ENCODE measurements around the gene ABCF2. TPM values are rescaled to one million over a fixed set of nuclear protein-coding genes. Genes with fewer than 3 reads are reported as not detected.

ABCF2 gene
- total RNA-seq, 1 experiment from 2014 or later = 82.5 TPM

DNA sequence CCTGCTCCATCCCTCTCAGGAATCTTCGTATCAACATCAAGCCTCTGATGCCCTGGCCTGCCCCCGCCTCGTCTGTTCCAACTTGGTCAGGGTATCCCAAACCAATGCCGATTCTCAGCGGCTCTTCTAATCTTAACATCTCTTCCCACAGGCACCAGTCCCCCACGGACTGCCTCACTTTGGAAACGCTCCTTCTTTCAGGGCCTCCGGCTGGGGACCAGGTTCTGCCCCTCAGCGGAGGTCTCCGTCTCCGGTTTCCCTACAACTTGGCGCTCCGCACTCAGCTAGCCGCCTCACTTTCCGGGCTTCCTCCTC, 488 bp downstream of the ABCF2 start:
- DNase-seq (ENCODE audit: low spot score) = no peak

DNA sequence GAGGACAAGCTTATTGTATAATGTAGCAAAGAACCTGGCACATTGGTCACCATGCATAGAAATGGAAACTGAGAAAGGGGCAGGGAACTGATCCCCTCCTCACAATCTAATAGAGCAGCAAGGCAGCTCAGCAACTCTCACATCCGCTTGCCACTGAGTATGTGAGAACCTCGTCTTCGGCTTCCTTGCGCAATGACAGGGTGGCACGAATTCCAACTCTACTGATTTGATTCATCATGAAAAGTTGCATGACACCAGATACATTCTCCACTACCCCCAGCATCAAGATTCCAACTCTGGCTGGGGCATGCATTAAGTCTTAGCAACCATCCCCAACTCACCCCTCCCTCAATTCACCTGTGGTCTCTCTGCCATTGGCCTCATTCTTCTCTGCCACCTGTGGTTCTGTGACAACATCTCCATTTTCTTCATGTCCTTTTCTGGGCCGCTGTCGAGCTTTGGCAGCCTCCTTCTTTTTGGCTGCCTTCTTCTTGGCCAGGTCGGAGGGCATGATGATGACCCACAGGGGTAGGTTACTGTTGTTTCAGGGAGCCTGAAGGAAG, 976 bp downstream of the ABCF2 start:
- no peak for DNase-seq (ENCODE audit: low spot score)

DNA sequence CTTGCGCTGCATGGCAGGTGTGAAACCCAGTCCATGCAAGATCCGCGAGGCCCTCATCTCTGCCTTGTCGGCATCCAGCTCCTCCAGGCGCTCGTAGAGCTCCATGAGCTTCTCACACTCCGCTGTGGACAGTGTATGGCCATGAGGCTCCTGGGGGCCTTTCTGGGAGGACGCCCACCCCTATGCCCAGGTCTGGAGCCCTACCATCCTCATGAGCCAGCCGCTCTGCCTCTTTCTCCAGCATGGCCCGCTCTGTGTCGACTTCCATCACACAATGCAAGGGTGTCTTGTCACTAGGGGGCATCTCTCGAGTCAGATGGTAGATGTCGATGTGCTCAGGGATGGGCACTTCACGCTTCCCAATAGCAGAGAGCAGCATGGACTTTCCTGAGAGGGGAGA, 3.3 kb downstream of the ABCF2 start:
- DNase-seq (ENCODE audit: low spot score) = no peak

DNA sequence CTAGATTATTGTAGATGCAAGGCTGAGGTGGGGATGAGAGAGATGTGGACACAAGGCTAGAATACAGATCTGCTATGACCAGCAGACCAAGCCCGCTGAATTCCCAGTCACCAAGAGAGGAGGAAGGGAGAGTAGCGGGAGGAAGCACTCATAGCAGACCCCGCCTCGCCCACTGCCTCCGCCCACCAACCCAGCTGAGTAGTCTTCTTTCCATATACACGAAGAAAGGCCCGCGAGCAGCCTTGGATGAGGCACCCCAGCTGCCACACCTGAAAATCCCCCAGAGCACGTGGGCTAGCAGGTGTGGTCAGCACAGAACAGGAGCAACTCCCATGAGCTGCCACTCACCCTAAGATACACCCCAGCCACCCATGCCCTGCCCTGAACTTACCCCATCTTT, 8.8 kb downstream of the ABCF2 start:
- no peak for DNase-seq (ENCODE audit: low spot score)

DNA sequence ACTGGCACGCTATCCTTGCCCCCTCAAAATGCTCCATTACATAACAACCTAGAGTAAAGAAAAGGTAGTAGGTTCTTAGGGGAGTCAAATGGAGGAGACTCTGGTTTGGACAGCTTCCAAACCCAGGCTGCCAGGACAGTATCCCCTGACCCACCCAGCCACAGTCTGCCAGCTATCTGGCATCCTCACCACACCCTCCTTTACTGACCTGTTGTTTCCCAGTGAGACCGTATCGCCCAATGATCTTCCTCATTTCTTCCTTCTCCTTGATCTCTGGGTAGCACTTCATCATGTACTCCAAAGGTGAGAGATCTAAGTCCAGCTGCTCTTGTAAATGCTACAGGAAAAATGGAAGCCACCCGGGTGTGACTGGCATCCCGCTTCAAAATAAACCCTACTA, 11.6 kb downstream of the ABCF2 start:
- DNase-seq (ENCODE audit: low spot score) = no peak

DNA sequence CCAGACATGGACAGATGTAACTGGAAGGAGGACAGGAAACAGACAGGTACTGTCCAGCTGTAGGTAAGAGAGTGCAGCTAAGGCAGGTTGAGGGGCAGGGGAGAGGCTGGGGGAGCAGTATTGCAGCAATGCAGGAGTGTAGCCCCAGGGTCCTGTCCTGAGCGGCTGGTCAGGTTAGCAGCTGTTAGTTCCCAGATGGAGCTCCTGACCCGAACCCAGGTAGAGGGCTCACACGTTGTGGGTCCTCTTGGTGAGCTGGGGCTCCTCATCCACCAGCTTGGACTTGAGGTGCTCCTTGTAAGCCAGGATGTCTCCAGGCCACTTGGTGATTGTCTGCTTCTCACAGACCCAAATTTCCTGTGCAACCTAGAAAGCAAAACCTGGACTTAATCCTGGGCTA, 13.2 kb downstream of the ABCF2 start:
- no peak for DNase-seq (ENCODE audit: low spot score)

DNA sequence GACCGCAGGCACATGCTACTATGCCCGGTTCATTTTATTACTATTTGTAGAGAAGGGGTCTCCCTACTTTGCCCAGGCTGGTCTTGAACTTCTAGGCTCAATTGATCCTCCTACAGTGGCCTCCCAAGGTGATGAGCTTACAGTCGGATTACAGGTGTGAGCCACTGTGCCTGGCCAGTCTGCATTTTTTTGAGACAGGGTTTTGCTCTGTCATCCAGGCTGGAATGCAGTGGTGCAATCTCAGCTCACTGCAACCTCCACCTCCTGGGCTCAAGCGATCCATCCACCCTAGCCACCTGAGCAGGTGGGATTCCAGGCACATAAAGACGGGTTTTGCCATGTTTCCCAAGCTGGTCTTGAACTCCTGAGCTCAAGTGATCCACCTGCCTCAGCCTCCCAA, 14.4 kb downstream of the ABCF2 start:
- DNase-seq (ENCODE audit: low spot score) = no peak

DNA sequence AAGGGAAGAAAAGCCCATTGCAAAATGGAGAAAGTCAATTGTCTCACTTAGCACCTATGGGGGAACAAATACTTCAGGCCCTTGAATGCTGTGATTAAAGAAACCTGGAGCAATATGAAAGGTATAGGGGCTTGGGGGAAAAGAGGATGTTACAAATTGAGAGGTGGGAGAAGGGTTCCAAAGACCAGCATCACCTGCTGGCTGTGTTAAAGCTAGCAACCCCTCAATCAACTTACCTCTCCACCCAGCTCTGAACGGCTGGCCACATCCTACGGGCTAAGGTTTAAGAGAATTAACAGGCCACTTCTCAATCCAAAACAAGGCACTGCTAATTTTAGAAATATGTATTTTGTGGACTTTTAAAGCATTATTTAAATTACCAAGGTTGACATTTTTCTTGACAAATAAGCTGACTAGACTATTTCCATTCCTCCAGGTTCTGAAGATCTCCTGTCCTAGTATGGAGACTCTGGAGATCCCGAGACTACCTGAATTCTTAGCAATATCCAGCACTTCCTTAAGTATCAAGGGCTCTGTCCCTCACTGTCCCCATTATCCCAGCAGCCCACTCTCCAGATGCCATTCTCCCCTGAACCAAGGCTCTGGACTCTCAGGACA, 15.7 kb downstream of the ABCF2 start:
- no peak for DNase-seq (ENCODE audit: low spot score)

DNA sequence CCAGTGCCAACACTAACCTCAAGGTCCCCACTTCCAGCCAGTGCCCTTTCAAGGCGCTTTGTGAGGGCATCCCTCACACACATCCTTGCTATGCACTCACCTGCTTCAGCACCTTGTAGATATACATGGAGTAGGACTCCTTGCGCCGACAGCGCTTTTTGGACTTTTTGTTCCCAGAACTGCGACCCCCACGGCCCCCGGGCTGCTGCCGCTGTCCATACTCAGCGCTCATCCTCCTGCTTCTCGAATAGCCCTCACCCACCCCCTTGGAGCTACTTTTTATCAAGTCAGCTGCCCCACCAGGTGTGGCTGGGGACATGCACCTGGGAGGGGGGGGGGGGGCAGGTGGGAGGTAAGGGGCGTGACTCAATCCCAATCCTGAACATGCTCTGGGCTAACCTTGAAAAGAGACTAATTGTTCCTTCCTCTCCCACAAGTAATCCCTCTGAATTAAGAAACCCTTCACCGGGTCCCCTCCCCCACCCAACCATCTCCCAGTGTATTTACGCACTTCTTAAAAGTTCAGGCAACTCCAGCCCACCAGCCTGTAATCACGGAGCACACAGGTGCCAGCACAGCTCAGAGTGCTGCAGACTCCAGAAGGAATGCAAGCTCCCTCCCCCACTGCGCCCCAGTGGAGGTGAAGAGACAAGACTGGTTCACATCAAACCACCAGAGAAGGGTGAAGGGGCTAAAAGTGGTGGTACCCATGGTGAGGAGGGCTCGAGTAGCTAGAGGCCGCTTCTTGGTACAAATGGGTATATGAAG, 16.7 kb downstream of the ABCF2 start, which contains the start of gene H2BK1:
H2BK1 (minus strand) TSS at position 402 of the 768 bp plus-strand sequence; CDS start at position 232, 170 bp downstream.
- no peak for DNase-seq (ENCODE audit: low spot score)

DNA sequence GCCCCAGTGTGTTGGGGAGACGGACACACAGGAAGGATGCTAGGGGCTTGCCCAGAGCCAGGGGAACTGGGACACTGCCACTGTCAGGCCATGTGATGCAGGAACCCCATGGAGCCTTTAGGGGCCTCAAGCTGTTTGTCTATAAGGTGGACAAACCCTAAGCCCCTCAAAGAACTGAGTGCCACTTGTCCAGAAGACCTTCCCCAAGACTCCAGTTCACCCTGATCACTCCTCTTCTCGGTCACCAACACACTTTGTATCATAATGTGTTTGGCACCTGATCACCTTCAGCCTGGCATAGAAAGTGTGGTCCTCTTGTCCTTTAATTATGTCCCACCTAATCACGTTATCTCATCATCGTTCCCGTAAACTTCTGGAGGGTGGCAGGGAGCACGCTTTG, 17.4 kb downstream of the ABCF2 start:
- DNase-seq (ENCODE audit: low spot score) = no peak

DNA sequence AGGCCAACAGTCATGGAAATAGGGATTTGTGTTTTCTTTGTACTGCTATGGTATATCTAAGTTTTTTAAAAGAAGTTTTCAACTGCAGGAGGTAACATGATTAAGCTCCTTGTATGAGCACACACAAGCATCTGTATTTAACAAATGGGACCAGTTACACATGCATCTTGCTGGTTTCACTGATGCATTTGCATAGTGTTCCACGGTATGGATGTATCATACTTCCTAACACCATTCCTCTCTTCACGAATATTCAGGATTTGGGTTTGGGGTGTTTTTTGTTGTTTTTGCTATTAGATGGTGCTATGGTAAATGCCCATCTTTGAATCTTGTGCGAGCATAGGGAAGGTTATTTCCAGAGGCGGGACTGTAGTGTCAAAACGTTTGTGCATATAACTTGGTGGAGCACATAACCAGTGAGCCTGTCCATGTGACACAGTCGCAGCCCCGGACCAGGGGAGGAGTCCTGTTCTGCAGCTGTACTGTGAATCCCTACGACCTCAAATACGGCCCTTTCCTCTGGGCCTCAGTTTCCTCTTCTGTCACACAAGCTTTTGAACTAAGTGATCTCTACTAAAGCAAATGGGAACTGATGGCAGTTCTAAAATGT, 18.6 kb downstream of the ABCF2 start:
- DNase-seq (ENCODE audit: low spot score) = no peak

DNA sequence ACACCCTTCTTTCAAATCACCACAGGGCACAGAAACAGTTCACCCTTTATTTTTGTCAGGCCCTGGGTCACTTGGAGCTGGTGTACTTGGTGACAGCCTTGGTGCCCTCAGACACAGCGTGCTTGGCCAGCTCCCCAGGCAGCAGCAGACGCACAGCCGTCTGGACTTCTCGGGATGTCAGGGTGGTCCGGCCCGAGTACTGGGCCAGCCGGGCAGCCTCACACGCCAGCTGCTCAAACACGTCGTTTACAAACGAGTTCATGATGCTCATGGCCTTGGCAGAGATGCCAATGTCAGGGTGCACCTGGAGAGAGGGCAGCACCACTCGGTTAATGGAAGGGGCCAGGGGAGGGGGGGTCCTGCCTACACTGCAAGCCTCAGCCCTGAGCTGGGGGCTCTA, 19.2 kb downstream of the ABCF2 start:
- DNase-seq (ENCODE audit: low spot score) = no peak

DNA sequence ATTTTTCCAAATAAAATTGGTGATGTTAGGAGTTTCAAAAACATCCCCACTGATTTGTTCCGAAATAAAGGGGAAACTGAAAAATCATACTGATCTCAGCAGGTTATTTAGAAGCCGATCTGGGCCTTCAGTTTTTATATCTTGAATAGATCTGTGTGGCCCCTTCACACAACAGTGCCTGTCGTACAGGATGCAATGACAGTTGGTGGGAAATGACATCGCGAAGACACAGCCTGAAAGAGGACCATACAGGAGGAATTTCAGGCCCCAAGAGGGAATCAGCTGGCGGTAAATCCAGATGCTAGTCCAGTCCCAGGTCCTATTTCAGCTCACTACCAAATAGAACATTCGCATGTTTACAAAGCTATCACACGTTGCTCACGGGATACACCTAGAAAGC, 19.7 kb downstream of the ABCF2 start:
- no peak for DNase-seq (ENCODE audit: low spot score)

DNA sequence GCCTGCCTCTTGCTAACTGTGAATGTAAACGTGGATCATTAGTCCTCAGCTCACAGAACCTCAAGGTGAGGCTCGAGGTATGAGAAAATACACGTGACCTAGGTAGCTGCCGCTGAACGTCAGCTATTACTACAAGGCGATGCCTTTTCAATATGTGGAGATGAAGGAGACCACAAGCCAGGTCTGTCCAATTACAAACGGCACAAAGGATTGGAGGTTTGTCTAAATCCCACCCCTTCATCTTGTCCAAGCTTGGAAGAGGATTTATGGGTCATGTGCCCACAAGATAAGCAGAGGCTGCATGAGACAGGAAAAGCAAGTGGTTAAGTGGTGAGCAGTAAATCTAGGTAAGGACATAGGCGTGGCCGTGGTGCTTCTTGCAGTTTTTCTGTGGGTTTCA, 20.1 kb downstream of the ABCF2 start:
- no peak for DNase-seq (ENCODE audit: low spot score)

DNA sequence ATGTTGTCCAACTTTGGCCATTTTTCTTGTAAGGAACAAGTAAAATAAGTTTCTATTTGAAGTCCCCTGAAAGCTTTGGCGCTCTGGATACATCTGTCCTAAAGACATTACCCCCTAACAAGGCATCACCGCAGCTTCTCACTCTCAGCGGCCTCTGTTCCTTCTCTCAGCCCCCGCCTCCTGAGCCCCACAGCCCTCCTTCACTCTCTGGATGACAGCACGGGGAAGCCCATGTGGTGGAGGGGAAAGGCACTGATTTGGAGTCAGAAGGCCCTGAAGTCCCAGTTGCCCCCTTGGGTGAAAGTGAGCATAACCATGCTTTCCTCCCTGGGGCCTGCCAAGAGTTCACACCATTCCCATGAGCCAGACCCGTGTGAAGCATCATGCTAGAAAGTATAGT, 21.3 kb downstream of the ABCF2 start:
- DNase-seq (ENCODE audit: low spot score) = no peak

DNA sequence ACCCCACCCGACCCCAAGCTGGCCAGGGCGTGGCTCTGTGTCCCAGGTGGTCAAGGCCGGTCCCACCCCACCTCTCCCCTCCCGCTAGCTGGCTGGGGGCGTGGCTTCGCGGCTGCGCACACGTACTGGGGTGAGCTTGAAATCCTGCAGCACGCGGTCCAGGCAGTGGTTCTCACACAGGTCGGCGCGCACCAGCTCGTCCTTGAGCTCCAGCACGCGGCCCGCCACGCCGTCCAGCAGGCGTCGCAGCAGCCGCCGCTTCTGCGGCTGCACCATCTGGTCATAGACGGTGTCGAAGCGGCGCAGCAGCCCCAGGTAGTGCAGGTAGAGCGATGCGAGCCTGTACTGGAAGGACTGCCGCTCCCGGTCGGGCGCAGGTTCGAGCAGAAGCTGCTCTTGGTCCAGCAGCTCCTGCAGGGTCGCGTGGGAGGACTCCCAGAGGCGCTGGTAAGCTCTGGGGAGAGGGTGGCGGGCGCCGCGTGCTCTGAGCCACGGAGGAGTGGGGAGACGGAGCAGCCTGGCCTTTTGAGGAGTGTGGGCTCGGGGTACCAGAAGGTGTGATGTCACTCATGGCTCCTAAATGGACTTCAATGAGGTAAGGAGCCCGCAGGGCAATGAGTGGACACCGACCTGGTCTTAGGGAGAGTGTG, 22.5 kb downstream of the ABCF2 start:
- DNase-seq (ENCODE audit: low spot score) = no peak

DNA sequence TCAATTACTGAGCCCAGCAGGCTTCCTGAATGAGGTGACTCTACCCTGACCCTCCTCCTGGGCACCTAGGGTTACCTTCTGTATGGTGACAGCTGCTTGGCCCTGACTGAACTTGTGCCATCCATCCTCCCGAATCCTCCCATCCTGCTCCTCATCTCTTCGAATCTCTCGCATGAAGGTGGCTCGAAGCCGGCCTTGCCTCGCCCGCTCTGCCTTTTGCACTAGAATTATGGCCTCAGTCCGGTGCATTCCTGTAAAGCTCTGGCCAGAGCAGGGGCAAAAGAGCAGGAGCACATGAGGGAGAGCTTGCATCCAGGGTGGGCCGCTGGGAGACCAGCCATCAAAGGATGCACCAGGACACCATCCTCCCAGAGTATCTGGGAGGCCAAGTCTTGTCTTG, 24.2 kb downstream of the ABCF2 start:
- no peak for DNase-seq (ENCODE audit: low spot score)

DNA sequence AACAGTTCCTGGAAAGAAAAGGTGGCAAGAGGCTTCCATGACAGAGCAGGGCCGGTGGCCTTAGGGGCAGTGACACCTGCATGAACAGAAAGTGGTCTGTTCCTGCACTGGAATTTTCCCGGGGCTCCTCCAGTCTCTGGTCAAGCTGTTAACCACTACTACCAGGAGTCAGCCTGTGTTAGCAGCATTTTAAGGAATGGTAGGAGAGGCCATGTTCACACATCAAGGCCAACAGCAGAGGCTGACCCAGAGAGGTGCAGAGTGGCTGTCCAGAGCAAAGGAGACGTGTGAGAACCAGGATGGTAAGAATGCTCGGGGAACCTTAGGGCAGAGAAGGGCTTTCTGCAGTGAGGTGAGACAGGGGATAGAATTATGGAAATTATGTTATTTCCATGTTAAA, 25.3 kb downstream of the ABCF2 start:
- DNase-seq (ENCODE audit: low spot score) = no peak

DNA sequence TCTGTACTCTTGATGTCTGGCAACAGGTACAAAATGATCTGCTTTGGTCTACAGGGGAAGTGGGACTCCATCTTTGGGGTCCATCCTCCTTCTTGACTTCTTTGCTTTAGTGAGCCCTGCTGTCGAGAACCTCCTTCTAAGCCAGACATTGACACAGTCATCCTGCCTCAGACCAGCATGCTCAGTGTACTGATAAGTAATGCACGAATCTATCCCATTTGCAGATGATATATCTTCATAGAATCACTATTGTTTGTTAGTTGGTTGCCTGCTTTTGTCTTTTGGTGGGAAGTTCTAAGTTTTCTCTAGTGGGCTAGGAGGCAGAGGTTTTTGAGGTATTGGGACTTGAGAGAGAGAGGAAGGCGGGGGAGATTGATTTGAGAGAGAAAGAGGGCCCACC, 25.7 kb downstream of the ABCF2 start:
- no peak for DNase-seq (ENCODE audit: low spot score)

DNA sequence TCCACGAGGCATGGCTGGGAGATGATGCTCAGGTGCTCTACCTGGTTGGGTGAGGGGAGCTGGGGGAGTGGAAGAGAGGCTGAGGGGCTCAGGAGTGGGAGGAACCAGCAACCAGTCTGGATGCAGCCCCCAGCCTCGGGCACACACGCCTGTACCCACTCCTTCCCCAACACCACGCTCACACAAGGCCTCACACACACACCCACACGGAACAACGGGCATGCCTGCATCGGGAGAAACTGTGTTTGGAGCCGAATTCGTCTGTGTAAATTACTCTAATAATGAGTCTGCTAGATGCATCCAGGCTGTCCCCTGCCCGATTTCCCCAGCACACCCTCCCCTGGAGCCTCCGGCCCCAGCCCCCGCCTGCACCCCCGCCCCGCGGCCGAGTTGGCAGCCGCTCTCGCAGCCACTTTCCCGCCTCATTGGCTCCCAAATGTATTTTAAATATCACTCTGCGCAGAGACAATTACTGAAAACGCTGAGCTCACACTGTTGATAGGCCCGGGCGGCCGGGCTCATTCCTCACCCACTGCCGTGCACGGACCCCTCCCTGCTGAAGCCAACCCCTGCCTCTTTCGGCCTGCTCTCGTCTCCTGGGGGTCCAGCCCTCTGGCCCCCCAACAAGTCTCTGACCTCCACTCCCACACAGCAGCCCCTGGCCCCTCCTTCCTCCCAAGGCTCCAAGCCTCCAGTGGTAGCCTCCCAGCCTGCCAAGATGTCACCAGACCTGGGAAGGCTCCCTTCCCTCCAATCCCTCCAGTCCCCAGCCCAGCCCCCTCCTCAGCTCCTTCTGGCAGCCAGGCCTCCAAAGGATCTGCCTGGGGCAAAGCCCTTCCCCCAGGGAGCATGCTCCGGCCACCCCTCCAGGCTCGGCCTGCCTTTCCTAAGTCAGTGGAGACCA, 27.8 kb downstream of the ABCF2 start:
- no peak for DNase-seq (ENCODE audit: low spot score)

DNA sequence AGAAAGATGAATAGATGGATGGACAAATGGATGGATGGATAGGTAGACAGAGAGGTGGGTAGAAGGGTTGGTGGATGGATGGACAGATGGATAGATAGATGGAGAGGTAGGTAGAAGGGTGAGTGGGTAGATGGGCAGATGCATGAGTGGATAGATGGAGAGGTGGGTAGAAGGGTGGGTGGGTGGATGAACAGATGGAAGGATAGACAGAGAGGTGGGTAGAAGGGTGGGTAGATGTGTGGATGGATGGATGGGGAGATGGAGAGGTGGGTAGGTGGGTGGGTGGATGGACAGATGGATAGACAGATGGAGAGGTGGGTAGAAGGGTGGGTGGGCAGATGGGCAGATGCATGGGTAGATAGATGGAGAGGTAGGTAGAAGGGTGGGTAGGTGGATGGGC, 29.1 kb downstream of the ABCF2 start:
- DNase-seq (ENCODE audit: low spot score) = no peak
